NCI-H2196 treated with DMSO at 0.1 percent for 48 hours (cell line): ENCODE results near the gene TXNDC16.
A peak's percentile ranks its signal among the peaks of the same experiment; 100 is the strongest.
"Not testable (repeated sequence)": the region's sequence is repeated elsewhere in the genome, so short reads cannot be mapped to it uniquely, and the experiment has no call there.

Source experiments
- DNase-seq: peaks from one replicate; lab custom pipeline; 2025; ENCODE audit not compliant: unreplicated experiment; lab: John Stamatoyannopoulos, UW

The TXNDC16 gene

GRCh38 chr14:52545584-52546317 is 6.6 kb downstream of the TXNDC16 start:
- no peak for DNase-seq

DNA sequence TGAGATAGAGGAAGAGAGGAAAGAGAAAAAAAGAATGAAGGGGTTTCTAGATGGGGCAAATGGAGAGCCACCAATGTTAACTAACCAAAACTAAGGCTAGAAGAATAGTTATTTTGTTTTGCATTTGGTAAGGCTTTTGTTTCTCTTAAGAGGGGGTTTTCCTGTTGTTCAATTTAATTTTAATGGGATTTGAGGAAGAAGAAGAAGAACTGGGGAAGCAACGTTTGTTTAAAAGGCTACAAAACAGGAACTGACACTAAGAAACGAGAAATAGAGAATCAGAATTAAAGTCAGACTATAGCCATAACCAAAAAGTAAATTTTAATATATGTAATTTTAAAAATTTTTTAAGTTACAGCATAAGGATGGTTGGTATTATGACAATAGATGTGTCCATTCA is 13.7 kb downstream of the TXNDC16 start:
- DNase-seq = no peak

GRCh38 chr14:52536269-52536668 is 16.0 kb downstream of the TXNDC16 start:
- no peak for DNase-seq

DNA sequence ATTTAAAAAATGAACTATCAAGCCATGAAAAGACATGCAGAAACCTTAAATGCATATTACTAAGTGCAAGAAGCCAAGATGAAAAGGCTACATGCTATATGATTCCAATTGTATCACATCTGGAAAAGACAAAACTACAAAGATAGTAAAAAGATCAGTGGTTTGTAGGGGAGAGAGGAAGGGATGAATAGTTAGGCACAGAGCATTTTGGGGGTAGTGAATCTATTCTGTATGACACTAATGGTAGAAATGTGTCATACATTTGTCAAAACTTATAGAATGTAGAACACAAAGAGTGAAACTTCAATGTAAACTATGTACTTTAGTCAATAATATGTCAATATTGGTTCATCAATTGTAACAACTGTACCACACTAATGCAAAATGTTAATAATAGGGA is 20.8 kb downstream of the TXNDC16 start:
- no peak for DNase-seq

DNA sequence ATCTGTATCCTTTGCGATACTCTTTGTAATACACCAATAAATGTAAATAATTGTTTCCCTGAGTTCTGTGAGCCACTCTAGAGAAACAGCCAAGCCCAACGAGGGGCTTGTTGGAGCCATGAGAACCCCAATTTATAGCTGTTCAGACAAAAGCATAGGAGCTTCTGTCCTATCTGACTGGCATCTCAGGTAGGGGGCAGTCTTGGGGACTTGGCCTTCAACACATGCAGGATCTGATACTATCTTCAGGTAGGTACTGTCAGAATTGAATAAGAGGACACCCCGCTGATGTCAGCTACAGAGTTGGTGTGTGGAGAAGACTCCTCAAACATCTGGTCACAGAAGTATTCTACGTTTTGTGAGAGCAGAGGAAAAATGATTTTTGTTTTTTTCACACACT is 25.3 kb downstream of the TXNDC16 start:
- DNase-seq = no peak

DNA sequence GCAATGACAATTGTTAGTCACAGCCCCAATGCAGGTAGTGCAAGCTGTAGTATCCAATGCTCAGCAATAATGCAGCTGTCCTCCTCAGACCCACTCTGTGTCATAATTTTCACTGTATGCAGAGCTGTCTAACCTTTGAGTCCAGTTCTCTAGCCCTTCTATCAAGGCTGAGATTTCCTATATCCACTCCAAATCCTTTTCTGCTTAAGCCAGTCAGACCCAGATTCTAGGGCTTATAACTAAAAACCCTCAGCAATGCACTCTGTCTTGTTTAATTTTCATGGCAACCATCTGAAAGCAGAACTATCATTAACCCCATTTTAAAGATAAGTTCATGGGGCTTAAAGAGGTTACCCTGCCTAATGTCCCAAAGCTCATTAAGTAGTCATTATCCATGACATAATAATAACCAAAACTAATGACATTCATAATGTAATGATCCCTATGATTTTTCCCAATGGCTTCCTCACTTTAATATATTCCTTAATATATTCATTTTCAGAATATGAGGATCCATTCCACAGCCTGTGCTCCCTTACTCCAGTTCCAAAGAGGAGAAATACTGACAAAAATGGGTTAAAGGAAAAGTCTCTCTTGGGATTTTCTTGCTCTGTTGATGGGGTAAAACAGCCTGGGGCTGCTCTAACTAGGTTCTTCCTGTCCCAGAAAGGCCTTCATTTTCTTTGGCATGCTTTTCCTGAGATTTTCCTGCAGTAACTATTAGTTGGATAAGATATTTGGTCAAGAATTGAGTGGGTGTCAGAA is 29.5 kb downstream of the TXNDC16 start:
- no peak for DNase-seq

- no peak for DNase-seq
Measured at GRCh38 chr14:52522033-52522432, 30.3 kb downstream of the TXNDC16 start.

- no peak for DNase-seq
Measured at GRCh38 chr14:52514046-52514811, 38.1 kb downstream of the TXNDC16 start.

DNA sequence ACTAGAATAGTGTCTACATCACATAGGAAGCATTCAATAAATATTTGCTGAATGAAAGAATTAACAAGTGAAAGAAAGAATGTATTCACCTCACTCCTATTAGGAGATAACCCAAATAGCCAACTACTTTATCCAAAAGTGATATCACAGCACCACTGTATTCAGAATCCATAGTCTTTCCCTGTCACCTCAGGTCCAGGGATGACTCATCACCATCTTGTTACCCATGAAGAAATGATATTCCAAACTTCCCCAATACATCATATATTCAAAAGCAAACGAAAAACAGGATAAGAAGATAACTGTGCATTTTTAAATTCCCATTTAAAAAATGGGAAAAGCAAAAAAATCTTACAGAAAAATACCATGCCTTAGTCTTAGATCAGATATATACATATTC is 39.1 kb downstream of the TXNDC16 start:
- DNase-seq = no peak

DNA sequence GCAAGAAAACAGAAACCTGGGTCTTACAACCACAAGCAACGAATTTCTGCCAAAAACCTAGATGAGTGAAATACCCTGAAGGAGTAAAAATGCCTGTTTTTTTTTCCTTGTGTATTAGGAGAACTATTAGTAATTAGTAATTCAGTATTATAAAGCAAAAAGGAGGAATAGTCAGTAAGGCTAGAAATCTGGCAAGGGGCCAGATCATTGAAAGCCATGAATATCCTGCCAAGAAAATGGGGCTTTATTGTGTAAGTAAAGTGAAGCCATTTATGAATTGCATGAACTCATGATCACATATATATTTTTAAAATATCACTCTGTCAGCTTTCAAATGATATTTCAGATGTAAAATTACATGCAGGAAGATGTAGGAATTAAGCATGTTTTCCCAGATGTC is 57.9 kb downstream of the TXNDC16 start:
- peak; percentile 5 for DNase-seq

DNA sequence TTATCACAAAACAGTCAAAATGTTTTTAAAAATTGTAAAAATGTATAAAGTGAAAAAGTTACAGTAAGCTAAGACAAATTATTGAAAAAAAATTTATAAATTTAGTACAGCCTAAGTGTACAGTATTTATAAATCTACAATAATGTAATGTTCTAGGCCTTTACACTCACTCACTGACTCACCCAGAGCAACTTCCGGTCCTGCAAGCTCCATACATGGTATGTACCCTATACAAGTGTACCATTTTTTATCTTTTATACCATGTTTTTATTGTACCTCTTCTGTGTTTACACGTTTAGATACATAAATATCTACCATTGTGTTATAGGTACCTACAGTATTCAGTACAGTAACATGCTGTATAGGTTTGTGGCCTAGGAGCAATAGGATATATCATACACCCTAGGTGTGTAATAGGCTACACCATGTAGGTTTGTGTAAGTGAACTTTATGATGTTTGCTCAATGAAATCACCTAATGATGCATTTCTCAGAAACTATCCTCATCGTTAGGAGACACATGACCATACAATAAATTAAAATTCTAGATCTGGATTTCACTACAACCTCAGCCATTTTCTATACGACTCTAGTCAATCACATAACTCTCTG is 66.8 kb downstream of the TXNDC16 start:
- DNase-seq = no peak

DNA sequence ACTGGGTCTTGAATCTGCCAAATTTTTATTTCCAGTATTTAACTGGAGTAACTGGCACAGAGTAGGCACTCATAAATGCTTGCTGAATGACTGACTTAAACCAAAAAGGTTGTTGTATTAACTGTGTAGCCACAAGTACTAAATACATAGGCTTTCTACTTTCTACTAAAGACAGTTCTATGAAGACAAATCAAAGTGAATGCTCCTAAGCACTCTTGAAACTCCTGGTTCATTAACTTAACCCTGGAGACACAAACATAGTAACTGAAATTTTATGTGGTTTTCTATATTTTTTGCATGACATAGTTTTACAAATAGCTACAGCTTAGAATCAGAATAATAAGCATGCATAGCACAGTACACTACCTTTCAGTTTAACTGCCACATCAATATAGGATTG is 70.4 kb downstream of the TXNDC16 start:
- DNase-seq = no peak

DNA sequence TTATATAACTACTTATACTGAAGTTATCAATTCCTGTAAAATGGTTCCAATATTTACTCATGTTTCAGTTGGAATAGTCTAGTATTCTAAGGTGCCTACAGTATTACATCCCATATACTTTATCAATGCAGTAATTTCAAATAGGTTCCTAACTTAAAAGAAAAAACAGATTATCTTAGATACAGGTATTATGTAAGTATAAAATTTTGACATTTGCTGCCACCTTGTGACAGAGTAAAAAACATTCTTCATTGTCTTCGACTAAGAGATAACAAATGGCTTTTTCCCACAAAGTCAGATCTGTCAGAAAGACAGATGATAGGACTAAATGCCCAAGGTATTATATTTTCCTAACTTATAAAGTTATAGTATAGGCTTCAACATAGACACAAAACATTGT is 78.7 kb downstream of the TXNDC16 start:
- DNase-seq = no peak

DNA sequence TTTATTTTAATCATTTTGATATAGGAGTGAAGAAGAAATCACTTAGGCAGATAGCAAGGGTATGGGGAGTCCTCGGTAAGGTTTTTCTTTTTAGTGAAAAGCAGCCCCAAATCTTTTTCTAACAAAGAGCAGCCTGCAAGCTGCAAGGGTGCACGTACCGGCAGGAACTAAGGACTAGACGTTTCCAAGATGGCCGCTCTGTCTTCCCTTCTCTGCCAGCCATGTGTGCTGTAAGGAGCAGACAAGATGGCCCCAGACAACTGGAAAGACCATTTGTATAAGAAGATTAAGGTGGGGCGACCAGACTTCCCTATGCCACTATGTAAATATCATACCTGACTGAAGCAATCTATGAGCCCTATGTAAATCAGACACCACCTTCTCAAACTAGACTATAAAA is 79.6 kb downstream of the TXNDC16 start:
- DNase-seq = no peak

GRCh38 chr14:52472251-52472650 is 80.1 kb downstream of the TXNDC16 start:
- DNase-seq = not testable (repeated sequence)

DNA sequence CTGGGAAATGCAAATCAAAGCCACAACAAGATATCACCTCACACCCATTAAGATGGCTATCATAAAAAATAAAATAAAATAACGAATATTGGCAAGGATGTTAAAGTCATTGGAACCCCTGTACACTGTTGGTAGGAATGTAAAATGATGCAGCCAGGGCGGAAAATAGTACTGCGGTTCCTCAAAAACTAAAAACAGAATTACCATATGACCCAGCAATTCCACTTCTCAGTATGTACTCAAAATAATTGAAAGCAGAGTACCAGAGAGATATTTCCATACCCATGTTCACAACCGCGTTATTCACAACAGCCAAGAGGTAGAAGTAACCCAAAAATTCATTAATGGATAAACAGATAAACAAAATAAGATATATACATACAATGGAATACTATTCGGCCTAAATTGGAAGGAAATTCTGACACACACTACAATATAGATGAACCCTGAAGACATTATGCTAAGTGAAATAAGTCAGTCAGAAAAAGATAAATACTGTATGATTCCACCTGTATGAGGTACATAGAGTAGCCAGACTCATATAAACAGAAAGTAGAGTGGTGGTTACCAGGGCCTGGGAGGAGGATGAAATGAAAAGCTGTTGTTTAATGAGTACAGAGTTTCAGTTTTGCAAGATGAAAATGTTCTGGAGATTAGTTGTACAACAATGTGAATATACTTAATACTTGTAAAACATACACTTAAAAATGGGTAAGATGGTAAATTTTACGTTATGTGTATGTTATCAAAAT is 84.6 kb downstream of the TXNDC16 start:
- no peak for DNase-seq

DNA sequence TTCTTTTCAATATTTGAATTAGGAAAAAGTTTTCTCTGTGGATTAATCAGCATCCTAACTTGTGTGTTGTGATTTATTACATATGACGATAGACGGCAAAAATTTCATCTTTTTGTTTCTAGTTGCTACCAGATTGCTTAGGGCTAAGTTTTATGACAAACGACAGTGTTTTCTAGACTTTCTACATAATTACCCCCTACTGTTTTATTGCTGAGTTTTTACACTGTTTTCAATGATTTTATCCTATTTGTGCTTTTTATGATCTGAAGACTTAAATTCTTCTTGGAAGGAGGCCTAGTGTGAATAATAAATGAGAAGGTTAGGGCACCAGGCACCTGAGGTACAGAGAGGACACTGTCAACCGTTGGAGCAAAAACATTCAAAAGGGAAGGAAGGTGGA is 88.1 kb downstream of the TXNDC16 start:
- no peak for DNase-seq

- no peak for DNase-seq
Measured at GRCh38 chr14:52463375-52463774, 88.9 kb downstream of the TXNDC16 start.

GRCh38 chr14:52461721-52462120 is 90.6 kb downstream of the TXNDC16 start:
- no peak for DNase-seq

GRCh38 chr14:52458721-52459085 is 93.6 kb downstream of the TXNDC16 start:
- DNase-seq = no peak

DNA sequence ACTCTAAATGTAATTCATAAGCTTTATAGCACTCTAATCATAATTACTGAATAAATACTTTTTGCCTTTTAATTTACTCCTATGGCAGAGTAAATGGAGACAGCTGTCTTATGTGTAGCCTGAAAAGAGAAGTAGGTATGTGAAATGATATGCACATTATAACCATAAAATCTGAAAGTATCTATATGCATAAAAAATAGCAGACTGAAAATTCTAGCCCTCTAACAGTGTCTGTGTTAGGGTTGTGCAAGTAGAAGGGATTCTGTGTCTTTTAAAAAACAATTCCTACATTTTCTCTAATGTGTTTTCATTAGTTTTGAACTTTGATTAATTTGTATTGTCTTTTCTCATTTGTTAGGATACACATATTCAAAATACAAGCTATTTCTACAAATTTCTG is 94.9 kb downstream of the TXNDC16 start:
- DNase-seq = no peak
